ENCODE data around the gene MAD2L1BP.
"Not testable (repeated sequence)": the region's sequence is repeated elsewhere in the genome, so short reads cannot be mapped to it uniquely, and the experiment has no call there.

The MAD2L1BP gene

DNA sequence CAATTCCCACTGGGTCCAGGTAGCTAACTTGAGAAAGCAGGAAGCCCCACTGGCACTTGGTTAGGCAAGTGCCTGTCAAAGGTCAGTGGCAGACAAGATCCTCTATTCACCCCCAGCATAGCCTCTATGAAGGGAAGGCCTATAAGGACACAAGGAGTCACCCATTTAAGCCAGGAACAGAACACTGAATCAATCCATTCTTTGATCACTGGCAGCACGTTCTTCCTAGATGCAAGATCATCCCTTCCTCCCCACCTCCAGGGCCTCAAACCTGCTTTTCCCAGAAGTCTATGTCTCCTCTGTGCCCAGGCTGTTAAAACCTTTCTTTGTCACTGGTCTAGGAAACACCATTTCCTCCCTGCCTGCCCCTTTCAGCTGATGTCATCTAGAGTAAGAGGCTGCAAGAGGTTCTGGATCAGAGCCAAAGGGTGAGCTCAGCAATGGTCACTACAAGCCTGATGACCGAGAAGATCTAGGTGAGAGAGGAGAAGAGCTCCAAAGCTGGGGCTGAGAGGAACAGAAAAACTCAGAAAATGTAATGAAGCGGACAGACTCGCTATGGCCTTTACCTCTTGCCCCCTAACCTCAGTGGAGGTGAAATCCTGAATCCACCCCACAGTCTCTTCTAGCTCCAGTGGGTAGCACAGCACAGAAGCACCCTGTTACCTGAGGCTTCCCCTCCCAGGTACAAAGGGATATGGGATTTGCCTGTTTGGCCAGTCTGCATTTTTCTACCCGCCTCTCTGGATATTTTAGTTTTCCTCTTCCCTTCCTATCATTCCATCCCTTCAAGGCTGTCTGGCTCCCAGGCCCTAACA, 8.4 kb upstream of the MAD2L1BP start:
- DNase-seq, result no peak

DNA sequence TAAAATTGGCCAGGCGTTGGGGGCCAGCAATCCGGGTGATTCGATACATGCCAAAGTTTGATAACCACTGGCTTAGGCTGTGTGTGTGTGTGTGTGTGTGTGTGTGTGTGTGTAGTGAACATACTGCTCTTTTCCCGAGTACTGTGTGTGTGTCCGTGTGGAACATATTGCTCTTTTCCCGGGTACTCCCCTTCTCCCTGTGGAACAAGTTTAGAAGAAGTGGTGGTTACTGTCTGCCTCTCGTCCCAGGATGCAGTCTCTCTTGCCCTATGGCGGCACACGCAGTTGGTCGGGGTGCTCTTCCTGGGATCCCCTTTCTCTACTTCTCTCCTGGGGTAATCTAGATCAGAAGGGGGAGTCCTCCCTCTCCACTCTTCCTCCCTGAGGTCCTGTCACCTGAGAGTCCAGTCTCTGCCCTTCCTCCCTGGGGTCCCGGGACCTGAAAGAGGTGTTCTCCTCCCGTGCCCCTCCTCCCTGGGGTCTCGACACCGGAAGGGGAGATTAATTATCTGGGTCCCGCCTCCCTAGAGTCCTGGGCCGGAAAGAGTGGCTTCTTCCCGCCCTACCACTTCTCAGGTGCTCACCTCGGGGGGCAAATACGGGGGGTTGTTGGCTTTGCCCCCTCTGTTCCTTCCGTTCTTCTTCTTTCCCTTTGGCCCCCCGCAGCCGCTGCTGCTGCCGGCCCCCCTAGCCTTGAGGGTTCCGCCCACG, 7.1 kb upstream of the MAD2L1BP start:
- DNase-seq, result peak; percentile 63

DNA sequence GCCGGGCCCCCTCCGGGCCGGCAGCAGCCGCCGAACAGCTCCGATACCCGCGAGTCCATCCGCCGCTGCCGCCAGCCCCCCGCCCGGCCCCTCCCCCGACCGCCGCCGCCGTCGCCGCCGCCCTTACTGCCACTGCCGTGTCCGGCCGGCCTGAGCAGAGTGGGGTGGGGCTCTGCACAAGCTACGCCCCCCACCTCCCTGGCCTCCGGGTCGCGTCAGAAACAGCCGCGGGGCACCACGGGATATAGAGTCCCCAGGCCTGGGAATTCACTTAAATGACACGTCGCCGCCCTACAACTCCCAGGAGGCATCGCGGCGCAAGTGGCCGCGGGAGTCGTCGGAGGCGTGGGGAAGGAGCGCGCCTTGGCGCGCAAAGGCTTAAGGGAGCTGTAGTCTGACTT, 6.5 kb upstream of the MAD2L1BP start, which contains the start of gene GTPBP2:
TSS of gene GTPBP2 (minus strand) at position 161 of the 401 bp plus-strand sequence. CDS start at position 59, 102 bp downstream.
- peak; percentile 98 for DNase-seq

DNA sequence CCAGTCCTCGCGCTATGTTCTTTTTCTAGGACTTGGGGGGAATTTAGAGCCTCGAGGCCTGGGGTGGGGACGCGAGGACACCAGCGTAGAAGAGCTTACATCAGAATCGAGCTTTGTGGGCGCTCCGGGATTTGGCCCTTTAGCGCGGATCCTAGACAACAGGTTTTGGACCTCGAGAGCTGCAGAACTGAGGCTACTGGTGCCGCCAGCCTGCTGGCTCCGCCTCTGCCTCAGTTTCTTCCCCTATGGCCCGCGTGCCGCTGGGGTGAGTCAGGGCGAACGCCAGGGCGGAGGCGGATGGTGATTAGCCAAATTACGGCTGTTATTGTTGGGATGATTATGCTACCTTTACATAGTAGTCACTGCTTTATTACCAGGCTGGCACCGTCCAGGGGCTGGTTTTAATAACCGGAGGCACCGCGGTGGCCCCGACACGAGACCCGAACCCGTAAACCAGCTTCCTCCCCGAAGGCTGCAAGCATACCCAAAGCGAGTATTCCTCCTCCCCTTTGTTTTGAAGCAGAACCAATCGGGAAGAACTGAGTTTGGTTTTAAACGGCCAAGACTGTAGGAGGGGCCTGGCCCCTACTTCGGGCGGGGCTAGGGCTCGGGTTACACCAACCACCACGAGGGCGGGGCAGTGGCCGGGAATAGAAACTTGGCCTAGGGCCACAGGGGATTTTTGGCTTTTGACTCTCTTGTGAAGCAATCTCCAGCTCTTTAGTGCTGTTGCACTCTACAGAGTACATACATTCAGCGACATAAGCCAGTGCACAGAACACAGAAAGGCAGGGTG, 5.9 kb upstream of the MAD2L1BP start:
- peak; percentile 96 for DNase-seq

DNA sequence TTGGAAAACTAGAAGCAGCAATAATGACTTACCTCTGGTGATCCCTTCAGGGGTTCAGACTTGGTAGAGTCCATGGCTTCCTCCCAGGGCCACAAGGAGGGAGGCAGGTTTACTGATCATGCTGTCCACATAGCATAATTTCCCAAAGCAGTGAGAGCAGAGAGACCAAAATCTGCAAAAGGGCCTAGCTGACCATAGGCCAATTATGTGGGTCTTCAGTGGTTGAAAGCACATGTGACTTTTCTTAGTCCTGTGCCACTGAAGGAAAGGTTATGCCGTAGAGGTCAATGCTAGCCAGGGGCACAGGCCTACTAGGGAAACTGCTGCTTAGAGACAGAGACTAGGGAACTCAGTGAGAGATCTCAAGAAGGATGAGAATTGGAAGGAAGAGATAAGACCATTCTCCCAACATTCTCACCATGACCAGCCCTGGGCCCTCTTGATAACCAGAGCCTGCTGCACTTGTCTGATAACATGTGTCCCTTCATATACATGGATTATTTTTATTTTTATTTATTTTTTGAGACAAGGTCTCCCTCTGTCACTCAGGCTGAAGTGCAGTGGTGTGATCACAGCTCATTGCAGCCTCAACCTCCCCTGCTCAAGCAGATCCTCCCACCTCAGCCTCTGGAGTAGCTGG, 4.5 kb upstream of the MAD2L1BP start:
- DNase-seq, result no peak

DNA sequence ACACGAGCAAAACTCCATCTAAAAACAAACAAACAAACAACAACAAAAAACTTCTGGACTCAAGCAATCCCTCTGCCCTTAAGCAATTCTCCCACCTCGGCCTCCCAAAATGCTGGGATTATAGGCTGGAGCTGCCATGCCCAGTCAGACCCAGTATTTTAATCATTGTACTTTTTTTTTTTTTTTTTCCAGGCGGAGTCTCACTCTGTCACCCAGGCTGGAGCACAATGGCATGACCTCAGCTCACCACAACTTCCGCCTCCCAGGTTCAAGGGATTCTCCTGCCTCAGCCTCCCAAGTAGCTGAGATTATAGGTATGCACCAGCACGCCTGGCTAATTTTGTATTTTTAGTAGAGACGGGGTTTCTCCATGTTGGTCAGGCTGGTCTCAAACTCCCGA, 2.6 kb upstream of the MAD2L1BP start:
- DNase-seq, result not testable (repeated sequence)

DNA sequence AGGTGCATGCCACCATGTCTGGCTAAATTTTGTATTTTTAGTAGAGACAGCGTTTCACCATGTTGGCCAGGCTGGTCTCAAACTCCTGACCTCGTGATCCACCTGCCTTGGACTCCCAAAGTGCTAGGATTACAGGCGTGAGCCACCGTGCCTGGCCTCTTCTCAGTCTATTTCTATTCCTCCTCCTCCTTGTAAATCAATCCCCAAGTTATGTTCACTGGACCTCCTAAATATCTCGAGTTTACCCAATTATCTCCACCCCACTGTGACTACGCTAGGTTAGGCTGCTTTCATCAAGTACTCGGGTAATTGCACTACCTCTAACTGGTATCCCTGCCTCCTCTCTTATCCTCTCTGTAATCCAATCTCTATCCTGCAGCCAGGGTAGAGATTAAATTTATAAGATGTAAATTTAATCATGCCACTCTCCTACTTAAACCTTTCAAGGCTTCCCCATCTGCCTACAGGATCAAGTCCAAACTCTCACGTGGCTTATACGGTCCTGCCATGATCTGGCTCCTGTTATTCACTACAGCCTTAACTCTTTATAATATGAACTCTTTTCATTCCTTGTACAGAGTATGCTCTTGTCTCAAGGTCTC, 837 bp upstream of the MAD2L1BP start:
- DNase-seq, result no peak

DNA sequence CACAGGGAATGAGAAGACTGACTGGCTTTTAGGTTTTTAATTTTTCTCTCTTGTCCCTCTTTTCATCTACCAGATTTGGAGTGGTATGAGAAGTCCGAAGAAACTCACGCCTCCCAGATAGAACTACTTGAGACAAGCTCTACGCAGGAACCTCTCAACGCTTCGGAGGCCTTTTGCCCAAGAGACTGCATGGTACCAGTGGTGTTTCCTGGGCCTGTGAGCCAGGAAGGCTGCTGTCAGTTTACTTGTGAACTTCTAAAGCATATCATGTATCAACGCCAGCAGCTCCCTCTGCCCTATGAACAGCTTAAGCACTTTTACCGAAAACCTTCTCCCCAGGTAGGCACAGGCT, 644 bp downstream of the MAD2L1BP start:
- no peak for DNase-seq

DNA sequence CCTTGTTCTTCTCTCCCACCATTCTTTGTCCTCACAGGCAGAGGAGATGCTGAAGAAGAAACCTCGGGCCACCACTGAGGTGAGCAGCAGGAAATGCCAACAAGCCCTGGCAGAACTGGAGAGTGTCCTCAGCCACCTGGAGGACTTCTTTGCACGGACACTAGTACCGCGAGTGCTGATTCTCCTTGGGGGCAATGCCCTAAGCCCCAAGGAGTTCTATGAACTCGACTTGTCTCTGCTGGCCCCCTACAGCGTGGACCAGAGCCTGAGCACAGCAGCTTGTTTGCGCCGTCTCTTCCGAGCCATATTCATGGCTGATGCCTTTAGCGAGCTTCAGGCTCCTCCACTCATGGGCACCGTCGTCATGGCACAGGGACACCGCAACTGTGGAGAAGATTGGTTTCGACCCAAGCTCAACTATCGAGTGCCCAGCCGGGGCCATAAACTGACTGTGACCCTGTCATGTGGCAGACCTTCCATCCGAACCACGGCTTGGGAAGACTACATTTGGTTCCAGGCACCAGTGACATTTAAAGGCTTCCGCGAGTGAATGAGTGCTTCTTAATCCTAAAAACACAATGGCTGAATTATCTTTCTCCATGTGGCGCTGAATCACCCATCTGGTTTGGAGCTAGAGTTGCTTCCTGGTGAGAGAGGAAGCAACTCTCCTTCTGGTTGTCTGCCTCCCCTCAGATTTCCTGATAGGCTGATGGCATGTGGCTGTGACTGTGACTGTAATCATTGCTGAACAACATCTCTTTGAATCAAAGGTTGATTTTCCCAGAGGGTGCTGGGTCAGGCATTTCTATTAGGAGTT, 4.6 kb downstream of the MAD2L1BP start:
- no peak for DNase-seq

DNA sequence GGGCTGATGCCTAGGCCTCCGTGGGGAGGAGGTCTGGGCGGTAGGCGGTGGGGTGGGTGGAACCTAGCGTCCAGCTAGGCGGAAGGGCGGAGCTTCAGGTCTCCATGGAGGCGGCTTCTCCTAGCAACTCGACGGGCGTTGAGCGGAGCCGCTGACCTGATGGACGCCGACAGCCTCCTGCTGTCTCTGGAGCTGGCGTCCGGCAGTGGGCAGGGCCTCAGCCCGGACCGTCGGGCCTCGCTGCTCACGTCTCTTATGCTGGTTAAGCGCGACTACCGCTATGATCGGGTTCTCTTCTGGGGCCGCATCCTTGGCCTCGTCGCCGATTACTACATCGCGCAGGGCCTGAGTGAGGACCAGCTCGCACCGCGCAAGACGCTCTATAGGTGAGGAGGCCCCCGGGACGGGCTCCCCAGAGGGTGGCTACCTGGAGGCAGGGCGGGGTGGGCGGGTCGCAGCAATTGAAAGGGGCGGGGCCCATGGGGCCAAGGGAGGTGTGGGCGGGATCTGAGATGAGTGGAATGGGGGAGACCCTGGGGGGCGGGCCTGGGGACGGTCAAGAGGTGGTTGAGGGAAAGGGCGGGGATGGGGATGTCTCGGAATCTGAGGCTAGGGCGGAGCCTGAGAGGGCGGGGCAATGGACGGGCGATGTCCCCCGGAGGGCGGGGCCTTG, 9.4 kb downstream of the MAD2L1BP start, which contains the start of gene RSPH9:
TSS of gene RSPH9 (plus strand) at position 97 of the 673 bp plus-strand sequence. CDS start at position 160, 63 bp downstream.
- no peak for DNase-seq

DNA sequence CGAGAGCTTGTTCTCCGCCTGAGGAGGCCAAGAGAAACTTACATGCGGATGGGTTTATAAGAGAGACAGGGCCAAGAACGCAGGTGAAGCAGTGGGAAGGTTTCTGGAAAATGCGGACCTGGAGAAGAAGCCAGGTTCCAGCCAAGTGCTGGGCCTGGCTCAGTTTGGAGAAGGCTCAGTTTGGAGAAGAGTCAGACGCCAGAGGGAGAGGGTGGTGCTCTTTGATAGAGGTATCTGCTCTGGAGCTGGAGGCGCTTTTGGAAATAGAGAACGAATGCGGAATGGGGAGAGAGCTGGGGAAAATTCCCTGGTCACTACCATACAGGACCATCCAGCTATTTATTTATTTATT, 9.9 kb downstream of the MAD2L1BP start:
- no peak for DNase-seq

DNA sequence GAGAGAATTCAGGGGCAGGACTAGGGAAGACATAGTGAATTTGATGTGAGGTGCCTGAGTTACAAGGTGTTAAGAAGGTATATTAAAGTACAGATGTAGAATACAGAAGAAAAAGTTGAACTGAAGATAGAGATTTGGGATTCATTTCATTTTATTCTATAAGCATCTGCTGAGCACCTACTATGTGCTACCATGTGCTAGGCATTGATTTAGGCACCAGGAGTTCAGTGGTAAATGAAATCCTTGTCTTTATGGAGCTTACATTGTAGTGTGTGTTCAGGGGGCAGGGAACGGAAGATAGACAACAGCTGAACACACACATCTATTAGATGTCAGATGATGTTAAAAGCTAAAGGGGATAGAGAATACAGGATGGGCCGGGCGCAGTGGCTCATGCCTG, 12.0 kb downstream of the MAD2L1BP start:
- DNase-seq, result no peak

DNA sequence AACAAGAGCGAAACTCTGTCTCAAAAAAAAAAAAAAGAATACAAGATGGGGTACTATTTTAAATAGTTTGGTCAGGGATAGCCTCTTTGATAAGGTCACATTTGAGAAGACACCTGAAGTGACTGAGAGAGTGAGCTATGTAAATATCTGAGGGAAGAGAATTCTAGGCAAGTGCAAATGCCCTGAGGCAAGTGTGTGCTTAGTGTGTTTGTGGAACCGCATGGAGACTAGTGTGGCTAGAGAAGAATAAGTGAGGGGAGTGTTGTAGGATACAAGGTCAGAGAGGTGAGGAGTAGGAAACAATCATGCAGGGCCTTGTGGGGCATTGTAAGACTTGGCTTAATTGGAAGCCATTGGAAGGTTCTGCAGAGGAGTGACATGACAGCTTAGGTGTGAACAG, 12.6 kb downstream of the MAD2L1BP start:
- DNase-seq, result no peak

DNA sequence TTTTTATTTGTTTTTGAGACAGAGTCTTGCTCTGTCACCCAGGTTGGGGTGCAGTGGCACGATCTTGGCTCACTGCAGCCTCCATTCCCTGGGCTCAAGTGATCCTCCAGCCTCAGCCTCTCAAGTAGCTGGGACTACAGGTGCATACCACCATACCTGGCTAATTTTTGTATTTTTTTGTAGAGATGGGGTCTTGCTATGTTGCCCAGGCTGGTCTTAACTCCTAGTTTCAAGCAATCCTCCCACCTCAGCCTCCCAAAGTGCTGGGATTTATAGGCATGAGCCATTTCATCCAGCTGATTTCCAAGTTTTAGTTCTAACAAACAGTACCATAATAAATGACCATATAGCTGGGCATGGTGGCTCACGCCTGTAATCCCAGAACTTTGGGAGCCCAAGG, 17.2 kb downstream of the MAD2L1BP start:
- not testable (repeated sequence) for DNase-seq

DNA sequence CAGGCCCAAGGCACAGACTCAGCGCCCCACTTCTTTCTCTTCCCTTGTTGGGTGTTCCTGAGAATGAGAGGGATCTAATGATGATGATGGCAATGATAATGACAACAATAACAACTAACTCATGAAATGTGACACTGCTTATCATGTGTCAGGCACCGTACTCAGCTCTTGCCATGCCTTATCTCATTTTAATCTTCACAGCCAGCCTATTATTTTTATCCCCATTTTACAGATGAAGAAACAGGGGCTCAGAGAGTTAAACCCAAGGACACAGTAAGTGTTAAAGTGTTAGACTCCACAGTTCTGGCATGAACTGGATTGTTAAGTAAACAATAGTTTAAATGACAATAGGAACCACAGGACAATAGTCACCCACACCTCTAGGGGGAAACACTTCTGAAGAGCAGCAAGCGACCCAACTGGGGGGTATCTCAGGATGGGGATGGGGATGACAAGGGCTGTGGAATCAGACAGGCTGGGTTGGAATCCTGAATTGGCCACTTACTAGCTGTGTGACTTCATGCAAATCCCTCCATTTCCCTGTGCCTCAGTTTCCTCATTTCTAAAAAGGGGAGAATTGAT, 21.7 kb downstream of the MAD2L1BP start:
- no peak for DNase-seq

DNA sequence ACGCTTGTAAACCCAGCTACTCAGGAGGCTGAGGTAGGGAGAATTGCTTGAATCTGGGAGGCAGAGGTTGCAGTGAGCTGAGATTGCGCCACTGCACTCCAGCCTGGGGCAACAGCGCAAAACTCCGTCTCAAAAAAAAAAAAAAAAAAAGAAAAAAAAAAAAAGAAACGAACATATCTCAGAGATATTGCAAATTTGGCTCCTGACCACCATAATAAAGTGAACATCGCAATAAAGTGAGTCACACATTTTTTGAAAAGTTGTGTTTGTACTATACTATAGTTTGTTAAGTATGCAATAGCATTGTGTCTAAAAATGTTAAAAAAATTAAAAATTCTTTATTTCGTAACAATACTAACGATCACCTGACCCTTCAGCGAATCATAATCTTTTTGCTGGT, 22.5 kb downstream of the MAD2L1BP start:
- no peak for DNase-seq

DNA sequence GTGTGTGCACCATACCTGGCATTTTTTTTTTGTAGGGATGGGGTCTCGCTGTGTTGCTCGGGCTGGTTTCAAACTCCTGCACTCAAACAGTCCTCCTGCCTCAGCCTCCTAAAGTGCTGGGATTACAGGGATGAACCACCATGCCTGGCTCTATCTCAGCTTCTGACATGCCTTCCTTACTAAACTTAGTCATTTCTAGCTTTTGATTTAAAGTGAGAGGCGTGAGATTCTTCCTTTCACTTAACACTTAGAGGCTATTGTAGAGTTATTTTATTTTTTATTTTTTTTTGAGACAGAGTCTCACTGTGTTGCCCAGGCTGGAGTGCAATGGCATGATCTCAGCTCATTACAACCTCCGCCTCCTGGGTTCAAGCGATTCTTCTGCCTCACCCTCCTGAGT, 27.3 kb downstream of the MAD2L1BP start:
- not testable (repeated sequence) for DNase-seq

DNA sequence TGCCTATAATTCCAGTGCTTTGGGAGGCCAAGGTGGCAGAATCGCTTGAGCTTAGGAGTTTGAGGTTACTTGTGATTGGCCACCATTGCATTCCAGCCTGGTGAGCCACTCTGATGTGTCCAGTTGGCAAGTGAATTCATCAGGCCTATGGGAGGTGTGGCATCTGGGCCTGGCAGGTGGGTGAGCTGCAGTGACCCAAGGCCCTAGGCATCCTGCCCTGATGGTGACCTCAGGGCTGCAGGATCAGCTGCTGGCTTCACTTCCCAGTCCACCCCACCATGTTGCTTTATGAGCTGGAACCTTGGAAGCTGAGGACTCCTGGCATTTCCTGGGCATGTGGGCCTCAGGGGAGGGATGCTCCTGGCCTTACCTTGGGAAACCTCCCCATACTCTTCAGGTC, 29.7 kb downstream of the MAD2L1BP start:
- DNase-seq, result no peak

DNA sequence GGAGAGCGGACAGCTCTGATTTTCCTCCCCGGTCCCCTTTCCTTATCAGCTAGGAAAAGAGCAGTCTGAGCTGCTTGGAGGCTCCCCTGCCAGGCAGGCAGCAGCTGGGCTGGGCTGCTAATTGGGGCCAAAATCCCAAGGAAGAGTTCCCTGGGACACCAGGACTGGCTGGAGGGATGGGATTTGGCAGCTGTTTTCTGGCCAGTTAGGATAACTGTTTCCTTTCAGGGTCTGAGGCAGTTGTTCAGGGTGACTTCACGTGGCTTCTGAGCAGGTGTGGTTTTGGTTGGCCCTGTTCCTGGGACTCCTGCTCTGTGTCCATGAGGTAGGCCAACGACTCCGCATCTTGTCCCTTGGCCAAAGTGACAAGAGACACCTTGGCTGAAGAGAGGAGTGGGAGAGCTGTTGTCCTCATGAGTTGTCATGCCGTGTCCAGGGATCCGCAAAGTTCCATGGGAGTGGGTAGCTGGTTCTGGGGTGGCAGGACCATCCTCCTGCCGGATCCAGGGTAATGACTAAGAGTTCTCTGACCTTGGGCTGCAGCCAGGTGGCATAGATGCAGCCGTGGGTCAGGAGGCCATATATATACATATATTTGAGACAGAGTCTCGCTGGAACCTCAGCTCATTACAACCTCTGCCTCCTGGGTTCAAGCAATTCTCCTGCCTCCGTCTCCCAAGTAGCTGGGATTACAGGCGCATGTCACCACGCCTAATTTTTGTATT, 30.7 kb downstream of the MAD2L1BP start:
- DNase-seq, result no peak
